Measurements from ENCODE around the gene TNNC1.
A peak's percentile ranks its signal among the peaks of the same experiment; 100 is the strongest.

Gene TNNC1

GRCh38 chr3:52433328-52433995 is 20.4 kb downstream of the TNNC1 start:
- 77 to 97% methylated on average over 6 to 7 of the region's 10 CpGs for WGBS, 2 experiments (ENCODE audit: insufficient coverage in 2 of 2)
- H3K9me3 ChIP-seq (ENCODE audit: control insufficient read depth, low read length): no peaks in the 10 kb centered on the region
- peak overlapping the region; percentile 26 for H3K27ac ChIP-seq (ENCODE audit: low read depth, low read length, severe bottlenecking)
- H3K4me3 ChIP-seq (ENCODE audit: extremely low read depth, insufficient read depth, low read length, poor library complexity, severe bottlenecking): no peak overlapping the region
- peaks cover 20% of the 10 kb centered on the region for H3K4me1 ChIP-seq (ENCODE audit: control insufficient read depth, insufficient read depth, low read length, poor library complexity, severe bottlenecking)
- no peaks in the 10 kb centered on the region for H3K36me3 ChIP-seq (ENCODE audit: control insufficient read depth, insufficient read depth, low read length)

DNA sequence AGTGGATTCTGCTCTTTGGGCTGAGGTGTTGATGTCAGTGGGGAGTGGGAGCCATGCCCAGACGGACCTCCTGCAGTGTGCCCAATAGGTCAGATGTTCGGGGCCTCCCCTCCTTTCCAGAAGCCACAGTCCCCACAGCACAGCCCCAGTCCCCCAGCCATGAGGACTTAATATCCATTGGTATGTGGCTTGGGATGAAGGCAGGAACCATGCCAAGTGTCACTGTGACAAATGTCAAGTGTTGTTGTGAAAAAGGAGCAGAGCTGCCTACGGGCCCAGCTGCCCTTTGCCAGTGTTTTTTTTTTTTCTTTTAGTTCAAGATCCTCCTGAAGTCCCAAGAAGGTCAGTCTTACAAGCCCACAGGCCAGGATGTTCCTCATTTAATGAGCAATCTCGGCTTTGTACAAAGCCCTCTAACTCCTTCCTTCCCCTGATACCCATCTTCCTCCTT is 21.1 kb downstream of the TNNC1 start:
- Histone ChIP-seq H3K27ac (ENCODE audit: low read depth, low read length, severe bottlenecking) (no peak overlapping the region), H3K4me1 (ENCODE audit: control insufficient read depth, insufficient read depth, low read length, poor library complexity, severe bottlenecking) (peaks cover 20% of the 10 kb centered on the region), H3K9me3 (ENCODE audit: control insufficient read depth, low read length) (no peaks in the 10 kb centered on the region), H3K4me3 (ENCODE audit: extremely low read depth, insufficient read depth, low read length, poor library complexity, severe bottlenecking) (no peak overlapping the region), H3K36me3 (ENCODE audit: control insufficient read depth, insufficient read depth, low read length) (no peaks in the 10 kb centered on the region)
- 79 to 80% methylated on average over 2 of the region's 4 CpGs for WGBS, 2 experiments (ENCODE audit: insufficient coverage in 2 of 2)

GRCh38 chr3:52432225-52432624 is 21.6 kb downstream of the TNNC1 start:
- H3K36me3 ChIP-seq (ENCODE audit: control insufficient read depth, insufficient read depth, low read length): no peaks in the 10 kb centered on the region
- WGBS, 2 experiments (ENCODE audit: insufficient coverage in 2 of 2): 71 to 80% methylated on average over 2 of the region's 6 CpGs
- H3K9me3 ChIP-seq (ENCODE audit: control insufficient read depth, low read length): no peaks in the 10 kb centered on the region
- no peak overlapping the region for H3K27ac ChIP-seq (ENCODE audit: low read depth, low read length, severe bottlenecking)
- H3K4me3 ChIP-seq (ENCODE audit: extremely low read depth, insufficient read depth, low read length, poor library complexity, severe bottlenecking): no peak overlapping the region
- peaks cover 20% of the 10 kb centered on the region for H3K4me1 ChIP-seq (ENCODE audit: control insufficient read depth, insufficient read depth, low read length, poor library complexity, severe bottlenecking)

GRCh38 chr3:52431459-52432223 is 22.2 kb downstream of the TNNC1 start:
- no peak overlapping the region for H3K27ac ChIP-seq (ENCODE audit: low read depth, low read length, severe bottlenecking)
- H3K4me1 ChIP-seq (ENCODE audit: control insufficient read depth, insufficient read depth, low read length, poor library complexity, severe bottlenecking): peaks cover 20% of the 10 kb centered on the region
- no peaks in the 10 kb centered on the region for H3K36me3 ChIP-seq (ENCODE audit: control insufficient read depth, insufficient read depth, low read length)
- no peaks in the 10 kb centered on the region for H3K9me3 ChIP-seq (ENCODE audit: control insufficient read depth, low read length)
- WGBS, 2 experiments (ENCODE audit: insufficient coverage in 2 of 2): 86 to 92% methylated on average over 9 of the region's 10 CpGs
- no peak overlapping the region for H3K4me3 ChIP-seq (ENCODE audit: extremely low read depth, insufficient read depth, low read length, poor library complexity, severe bottlenecking)

- 90 to 98% methylated on average over 2 to 8 of the region's 9 CpGs for WGBS, 2 experiments (ENCODE audit: insufficient coverage in 2 of 2)
These were observed 23.4 kb downstream of the TNNC1 start for GRCh38 chr3:52430416-52430810.

GRCh38 chr3:52429779-52430415 is 23.9 kb downstream of the TNNC1 start:
- no peaks in the 10 kb centered on the region for H3K9me3 ChIP-seq (ENCODE audit: control insufficient read depth, low read length)
- no peak overlapping the region for H3K4me3 ChIP-seq (ENCODE audit: extremely low read depth, insufficient read depth, low read length, poor library complexity, severe bottlenecking)
- H3K27ac ChIP-seq (ENCODE audit: low read depth, low read length, severe bottlenecking): peak overlapping the region; percentile 81
- 94 to 95% methylated on average over 4 to 5 of the region's 7 CpGs for WGBS, 2 experiments (ENCODE audit: insufficient coverage in 2 of 2)
- peaks cover 17% of the 10 kb centered on the region for H3K4me1 ChIP-seq (ENCODE audit: control insufficient read depth, insufficient read depth, low read length, poor library complexity, severe bottlenecking)
- H3K36me3 ChIP-seq (ENCODE audit: control insufficient read depth, insufficient read depth, low read length): no peaks in the 10 kb centered on the region

More at GRCh38 chr3:52430416-52430810, 23.4 kb downstream of the TNNC1 start:
- peaks cover 17% of the 10 kb centered on the region for H3K4me1 ChIP-seq (ENCODE audit: control insufficient read depth, insufficient read depth, low read length, poor library complexity, severe bottlenecking)
- H3K9me3 ChIP-seq (ENCODE audit: control insufficient read depth, low read length): no peaks in the 10 kb centered on the region
- no peaks in the 10 kb centered on the region for H3K36me3 ChIP-seq (ENCODE audit: control insufficient read depth, insufficient read depth, low read length)
- no peak overlapping the region for H3K4me3 ChIP-seq (ENCODE audit: extremely low read depth, insufficient read depth, low read length, poor library complexity, severe bottlenecking)
- H3K27ac ChIP-seq (ENCODE audit: low read depth, low read length, severe bottlenecking): peak overlapping the region; percentile 71

- Histone ChIP-seq H3K27ac (ENCODE audit: low read depth, low read length, severe bottlenecking) (peak overlapping the region; percentile 81), H3K9me3 (ENCODE audit: control insufficient read depth, low read length) (no peaks in the 10 kb centered on the region)
These were observed 24.8 kb downstream of the TNNC1 start for GRCh38 chr3:52429031-52429430.

DNA sequence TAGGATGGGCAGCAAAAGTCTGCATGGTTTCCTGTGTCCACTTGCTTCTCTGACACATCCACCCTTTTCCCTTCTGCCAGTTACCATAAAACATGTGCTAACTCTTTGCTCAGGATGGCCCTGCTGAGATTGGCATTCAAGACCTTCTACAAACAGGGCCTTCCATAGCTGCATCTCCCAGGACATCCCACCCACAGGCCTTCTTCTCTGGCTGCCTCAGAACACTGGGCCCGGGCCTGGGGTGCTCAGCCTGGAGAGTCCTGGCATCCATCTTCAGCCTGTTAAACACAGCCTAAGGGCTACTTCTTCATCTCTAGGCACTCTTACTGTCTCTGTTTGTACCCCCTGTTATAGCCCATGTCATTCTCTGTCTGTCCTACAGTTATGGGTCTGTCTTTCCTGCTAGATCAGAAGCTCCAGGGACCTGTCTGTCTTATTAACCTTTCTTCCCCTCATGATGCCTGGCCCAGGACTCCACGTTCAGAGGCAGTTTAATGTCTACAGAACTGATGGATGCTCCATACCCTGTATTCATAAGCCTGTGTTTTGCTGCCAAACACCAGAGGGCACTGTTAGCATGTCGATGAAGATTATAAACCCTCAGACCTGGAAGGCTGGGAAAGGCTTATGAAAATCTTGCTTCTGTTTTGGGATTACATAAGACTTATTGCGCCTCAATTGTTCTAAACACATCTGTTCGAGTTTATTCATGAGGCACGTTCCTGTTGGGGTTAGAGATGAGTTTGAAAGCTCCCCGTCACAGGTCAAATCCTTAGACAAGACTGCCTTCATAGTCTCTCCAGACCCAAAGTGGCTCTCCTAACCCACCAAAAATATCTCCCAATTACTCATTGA is 25.5 kb downstream of the TNNC1 start:
- no peak overlapping the region for H3K4me3 ChIP-seq (ENCODE audit: extremely low read depth, insufficient read depth, low read length, poor library complexity, severe bottlenecking)
- WGBS, 2 experiments (ENCODE audit: insufficient coverage in 2 of 2): 19 to 28% methylated on average over 3 of the region's 7 CpGs
- peaks cover 17% of the 10 kb centered on the region for H3K4me1 ChIP-seq (ENCODE audit: control insufficient read depth, insufficient read depth, low read length, poor library complexity, severe bottlenecking)
- peak overlapping the region; percentile 81 for H3K27ac ChIP-seq (ENCODE audit: low read depth, low read length, severe bottlenecking)
- H3K36me3 ChIP-seq (ENCODE audit: control insufficient read depth, insufficient read depth, low read length): no peaks in the 10 kb centered on the region
- no peaks in the 10 kb centered on the region for H3K9me3 ChIP-seq (ENCODE audit: control insufficient read depth, low read length)

More at GRCh38 chr3:52429031-52429430, 24.8 kb downstream of the TNNC1 start:
- WGBS, 2 experiments (ENCODE audit: insufficient coverage in 2 of 2): 69 to 80% methylated on average over 2 of the region's 3 CpGs
- H3K36me3 ChIP-seq (ENCODE audit: control insufficient read depth, insufficient read depth, low read length): no peaks in the 10 kb centered on the region
- peaks cover 17% of the 10 kb centered on the region for H3K4me1 ChIP-seq (ENCODE audit: control insufficient read depth, insufficient read depth, low read length, poor library complexity, severe bottlenecking)
- no peak overlapping the region for H3K4me3 ChIP-seq (ENCODE audit: extremely low read depth, insufficient read depth, low read length, poor library complexity, severe bottlenecking)

- Histone ChIP-seq H3K9me3 (ENCODE audit: control insufficient read depth, low read length) (no peaks in the 10 kb centered on the region), H3K4me1 (ENCODE audit: control insufficient read depth, insufficient read depth, low read length, poor library complexity, severe bottlenecking) (no peaks in the 10 kb centered on the region), H3K36me3 (ENCODE audit: control insufficient read depth, insufficient read depth, low read length) (no peaks in the 10 kb centered on the region), H3K27ac (ENCODE audit: low read depth, low read length, severe bottlenecking) (no peak overlapping the region), H3K4me3 (ENCODE audit: extremely low read depth, insufficient read depth, low read length, poor library complexity, severe bottlenecking) (no peak overlapping the region)
- 72 to 82% methylated on average over 4 of the region's 5 CpGs for WGBS, 2 experiments (ENCODE audit: insufficient coverage in 2 of 2)
These were observed 30.7 kb downstream of the TNNC1 start for GRCh38 chr3:52423173-52423572.

GRCh38 chr3:52422669-52423068 is 31.2 kb downstream of the TNNC1 start:
- H3K27ac ChIP-seq (ENCODE audit: low read depth, low read length, severe bottlenecking): no peak overlapping the region
- H3K36me3 ChIP-seq (ENCODE audit: control insufficient read depth, insufficient read depth, low read length): no peaks in the 10 kb centered on the region
- H3K9me3 ChIP-seq (ENCODE audit: control insufficient read depth, low read length): no peaks in the 10 kb centered on the region
- H3K4me3 ChIP-seq (ENCODE audit: extremely low read depth, insufficient read depth, low read length, poor library complexity, severe bottlenecking): no peak overlapping the region
- whole genome bisulfite sequencing, 2 experiments (ENCODE audit: insufficient coverage in 2 of 2): 82 to 94% methylated on average over 1 to 3 of the region's 3 CpGs
- H3K4me1 ChIP-seq (ENCODE audit: control insufficient read depth, insufficient read depth, low read length, poor library complexity, severe bottlenecking): no peaks in the 10 kb centered on the region

Measured in mesodermal cell (in vitro differentiated cells).